Renal cortical epithelial cell (primary cell): ENCODE measurements around the gene DAB2IP. TPM values are rescaled to one million over a fixed set of nuclear protein-coding genes. Genes with fewer than 3 reads are reported as not detected.
"Not testable (repeated sequence)": the region's sequence is repeated elsewhere in the genome, so short reads cannot be mapped to it uniquely, and the experiment has no call there.

Experiments used
- DNase-seq: peaks from one replicate; pipeline ENCODE4 v3.0.0-alpha.2; 2011; ENCODE audit warnings: low read depth
- total RNA-seq: library from RNA; depleted of rRNA; stranded (reverse); fragments of >200 nt; gene quantifications from 2 replicates; pipeline ENCODE4 v1.2.3, GENCODE V29; 2014

The DAB2IP gene
- total RNA-seq, 1 donor from 2014 or later: 37.5 TPM

GRCh38 chr9:121725008-121725775 is 73.8 kb downstream of the DAB2IP start:
- peak; percentile 45 for DNase-seq

GRCh38 chr9:121727295-121728020 is 76.0 kb downstream of the DAB2IP start:
- no peak for DNase-seq

DNA sequence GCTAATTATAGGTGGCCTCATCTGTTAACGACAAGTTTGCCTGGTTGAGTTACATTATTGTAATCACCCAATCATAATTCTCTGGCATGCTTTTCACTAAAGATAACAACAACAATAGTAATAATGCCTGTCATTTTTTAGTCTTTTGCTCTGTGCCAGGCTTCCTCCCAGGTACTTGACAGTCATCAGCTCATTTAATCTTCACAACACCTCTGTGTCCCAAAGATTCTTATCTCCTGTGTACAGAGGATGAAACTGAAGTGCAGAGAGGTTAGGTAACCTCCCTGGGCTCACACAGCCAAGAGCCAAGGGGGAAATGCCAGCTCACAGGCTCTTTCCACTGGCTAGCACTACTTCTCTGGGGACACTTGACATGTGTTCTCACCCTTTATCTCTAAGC is 77.5 kb downstream of the DAB2IP start:
- DNase-seq: no peak

DNA sequence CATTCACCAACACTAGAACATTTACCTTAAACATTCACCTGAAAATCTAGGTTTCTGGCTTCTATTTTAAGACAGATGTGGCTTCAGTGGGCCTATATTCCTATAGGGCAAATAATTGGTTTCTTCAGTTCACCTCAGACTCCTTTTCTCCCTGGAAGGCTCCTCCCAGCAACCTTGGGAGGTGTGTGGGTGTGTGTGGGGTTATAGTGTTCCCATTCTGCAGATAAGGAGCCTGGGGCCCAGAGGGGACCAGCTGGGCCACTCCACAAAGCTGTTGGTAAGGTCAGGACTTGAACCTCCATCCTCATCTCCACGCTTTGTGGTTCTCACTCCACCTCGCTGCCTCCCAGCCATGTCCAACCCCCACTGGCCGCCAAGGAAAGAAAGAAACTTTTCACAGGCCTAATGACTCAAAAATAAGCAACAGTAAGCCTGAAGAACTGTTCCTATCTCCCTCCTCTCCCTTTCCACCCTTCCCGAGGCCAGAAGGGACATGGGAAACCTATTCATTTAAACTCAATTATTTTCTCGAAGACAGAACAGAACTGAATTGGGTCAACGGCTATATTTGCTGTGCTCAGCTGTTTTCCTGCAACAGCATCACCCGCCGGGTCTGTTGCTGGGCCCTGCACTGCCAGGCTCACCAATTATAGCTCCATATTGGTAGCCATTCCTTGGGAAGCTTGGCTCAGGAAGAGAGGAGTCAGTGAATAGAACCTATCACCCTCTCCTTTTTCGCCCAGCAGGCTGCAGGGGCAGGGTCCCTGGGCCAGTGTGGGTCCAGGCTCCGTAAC is 78.5 kb downstream of the DAB2IP start:
- no peak for DNase-seq

DNA sequence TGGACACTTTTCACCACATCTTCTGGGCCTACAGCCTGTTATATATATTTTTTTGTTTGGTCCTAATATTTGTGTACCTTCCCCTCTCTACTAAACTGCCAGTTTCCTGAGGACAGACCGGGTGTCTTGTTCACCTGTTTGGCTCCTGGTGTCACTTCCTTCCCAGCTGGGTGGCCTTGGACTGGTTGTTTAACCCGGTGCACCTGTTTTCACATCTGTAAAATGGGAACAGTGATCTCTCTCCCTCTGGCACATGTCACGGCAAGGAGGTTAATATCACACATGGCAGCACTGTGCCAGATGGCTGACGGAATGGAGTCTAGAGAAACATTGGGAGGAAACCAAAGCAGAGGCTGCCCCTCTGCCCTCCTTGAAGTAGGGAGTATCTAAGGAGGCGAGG is 79.7 kb downstream of the DAB2IP start:
- no peak for DNase-seq

DNA sequence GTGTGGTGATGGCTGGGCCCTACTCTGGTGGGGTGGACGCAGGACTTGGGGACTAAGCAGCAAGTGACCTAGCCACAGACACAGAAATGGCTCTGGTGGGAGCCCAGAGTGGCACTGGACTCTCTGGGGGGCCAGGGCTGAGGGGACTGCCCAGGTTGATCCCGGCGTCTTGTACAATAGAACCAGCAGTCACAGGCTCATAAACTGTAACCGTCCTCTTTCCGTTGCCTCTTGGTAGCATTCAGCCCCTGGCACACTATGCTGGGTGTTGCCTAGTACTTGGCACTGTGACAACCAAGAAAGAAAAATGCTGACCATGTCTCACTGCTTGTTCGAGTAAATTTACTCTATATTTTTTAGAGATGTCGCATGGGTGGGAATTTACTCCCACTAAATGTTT is 80.5 kb downstream of the DAB2IP start:
- DNase-seq: peak; percentile 28

DNA sequence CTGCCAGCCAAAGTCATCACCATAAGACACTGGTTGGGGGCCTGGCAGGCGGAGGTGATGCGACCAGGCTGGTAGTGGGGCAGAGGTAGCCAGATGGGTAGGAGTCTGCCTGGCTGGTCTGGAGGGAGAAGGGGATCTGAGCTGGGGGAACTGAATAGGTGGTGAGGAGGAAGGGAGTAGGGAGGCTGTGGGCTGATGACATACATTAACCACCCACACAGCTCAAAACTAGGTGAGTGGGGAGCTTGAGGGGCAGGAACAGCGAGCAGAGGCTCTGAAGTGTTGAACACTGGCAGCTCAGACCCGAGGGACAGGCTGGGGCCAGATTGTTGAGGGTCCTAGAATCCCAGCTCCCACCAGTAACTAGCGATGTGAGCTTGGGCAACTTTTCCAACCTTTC is 81.0 kb downstream of the DAB2IP start:
- no peak for DNase-seq

GRCh38 chr9:121732886-121733285 is 81.5 kb downstream of the DAB2IP start:
- DNase-seq: no peak

GRCh38 chr9:121734465-121734864 is 83.0 kb downstream of the DAB2IP start:
- DNase-seq: no peak

GRCh38 chr9:121735065-121735792 is 83.8 kb downstream of the DAB2IP start:
- peak; percentile 56 for DNase-seq

GRCh38 chr9:121735793-121736770 is 84.6 kb downstream of the DAB2IP start:
- DNase-seq: no peak

GRCh38 chr9:121736934-121737462 is 85.6 kb downstream of the DAB2IP start:
- no peak for DNase-seq

DNA sequence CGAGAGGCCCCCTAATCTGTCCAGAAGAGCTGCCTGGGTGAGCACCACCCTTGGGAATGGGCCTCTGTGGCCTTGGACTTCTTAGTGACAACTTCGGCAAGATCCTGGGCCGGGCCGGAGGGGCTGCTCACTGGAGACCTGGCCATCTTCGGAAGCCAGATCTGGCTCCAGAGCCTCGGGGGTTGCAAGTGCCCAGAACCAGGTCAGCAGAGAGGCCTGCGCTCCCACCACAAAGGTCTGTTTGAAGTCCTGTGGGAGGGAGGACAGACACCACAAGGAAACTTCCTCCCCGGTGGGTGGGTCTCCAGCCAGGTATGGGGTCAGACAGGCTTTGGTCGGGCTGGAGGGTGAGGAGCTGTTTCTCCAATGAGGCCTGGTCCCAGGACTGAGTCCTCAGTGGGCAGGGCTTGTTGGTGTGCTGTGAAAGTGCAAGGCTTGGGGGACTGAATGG is 86.1 kb downstream of the DAB2IP start:
- DNase-seq: no peak

GRCh38 chr9:121738411-121738810 is 87.0 kb downstream of the DAB2IP start:
- DNase-seq: no peak

DNA sequence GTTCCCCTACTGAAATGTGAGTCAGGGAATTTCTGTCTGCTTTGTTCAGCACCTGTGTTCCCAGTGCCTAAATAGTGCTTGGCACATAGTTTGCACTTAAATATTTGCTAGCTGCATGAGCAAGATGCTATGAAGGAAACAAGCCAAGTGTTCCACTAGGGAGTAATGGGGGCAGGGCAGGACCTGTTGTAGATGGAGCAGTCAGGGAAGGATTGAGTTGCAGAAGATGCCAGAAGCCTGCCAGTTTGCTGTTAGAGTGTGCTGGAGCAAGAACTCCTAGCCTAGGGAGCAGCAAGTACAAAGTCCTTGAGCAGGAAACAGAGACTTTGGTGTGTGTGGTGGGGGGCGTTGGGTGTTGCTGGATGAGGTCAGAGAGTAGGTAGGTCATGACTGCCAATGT is 87.5 kb downstream of the DAB2IP start:
- DNase-seq: peak; percentile 60

DNA sequence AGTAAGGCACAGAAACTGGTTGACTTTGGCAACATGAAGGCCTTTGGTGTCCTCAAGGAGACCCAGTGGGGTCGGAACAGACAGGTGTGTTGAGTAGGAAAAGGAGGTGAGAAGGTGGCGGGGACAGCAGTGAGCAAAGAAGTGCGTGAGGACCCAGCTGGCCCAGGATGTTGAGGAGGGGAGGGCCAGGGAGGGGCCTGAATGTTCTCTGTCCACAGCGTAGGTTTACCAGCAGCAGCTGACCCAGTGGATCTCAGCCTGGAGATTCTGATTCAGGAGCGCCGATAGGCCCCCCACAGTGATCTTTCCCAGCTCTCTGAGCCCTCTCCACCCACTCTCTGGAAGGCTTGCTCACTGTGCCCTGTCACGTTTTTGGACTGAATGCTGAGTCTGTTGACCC is 88.5 kb downstream of the DAB2IP start:
- DNase-seq: no peak

DNA sequence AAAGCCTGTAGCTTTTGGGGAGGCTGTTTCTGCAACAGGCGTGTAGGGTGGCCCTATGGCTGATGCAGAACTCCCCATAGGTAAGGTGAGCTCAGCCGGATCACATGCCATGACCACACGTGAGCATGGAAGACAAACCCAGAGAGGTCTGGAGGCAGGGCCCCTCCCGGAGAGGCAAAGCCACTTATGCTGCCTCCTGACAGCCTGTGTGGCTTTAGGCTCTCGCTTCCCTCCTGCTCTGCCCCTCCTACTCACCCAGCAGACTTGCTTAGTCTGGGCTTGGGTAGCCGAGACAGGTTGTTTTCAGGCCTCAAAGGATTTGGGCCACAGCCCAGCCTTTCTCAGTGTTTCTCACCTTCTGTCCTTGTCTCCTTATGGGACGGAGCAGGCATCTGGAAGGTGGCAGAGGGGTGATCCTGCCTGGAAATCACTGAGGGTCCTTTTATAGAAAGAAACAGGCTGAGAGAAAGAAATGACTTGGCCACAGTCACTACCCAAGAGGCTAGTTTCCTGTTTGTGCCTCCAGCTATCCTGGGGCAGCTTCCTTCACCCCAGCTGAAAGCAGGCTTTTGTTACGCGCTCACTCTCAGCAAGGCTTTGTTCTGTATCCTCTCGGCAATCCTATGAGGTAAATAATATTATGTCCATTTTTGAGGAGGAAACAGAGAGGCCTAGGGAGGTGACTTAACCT is 89.9 kb downstream of the DAB2IP start:
- no peak for DNase-seq

- not testable (repeated sequence) for DNase-seq
These were observed 90.5 kb downstream of the DAB2IP start for GRCh38 chr9:121741919-121742283.

DNA sequence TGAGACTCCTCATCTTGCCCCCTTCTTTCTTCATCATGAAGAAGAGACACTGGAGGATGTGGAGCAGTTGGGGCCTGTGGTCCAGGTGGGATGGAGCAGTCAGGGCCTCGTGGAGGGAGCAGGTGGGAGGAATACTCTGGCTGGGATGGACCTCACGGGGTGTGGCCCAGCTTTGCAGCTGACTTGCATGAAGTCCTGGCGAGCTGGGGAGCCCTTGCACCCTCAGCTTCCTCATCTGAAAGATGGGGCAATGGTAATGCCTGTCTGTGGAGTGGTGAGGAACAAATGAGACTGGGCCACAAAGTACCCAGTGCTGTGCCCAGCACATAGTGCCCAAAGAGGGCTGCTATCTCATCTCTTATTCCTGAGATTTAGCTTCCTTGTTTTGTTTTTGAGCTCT is 91.5 kb downstream of the DAB2IP start:
- no peak for DNase-seq
